CD14-positive monocyte (primary cell): ENCODE data around the gene CROCC. TPM values are rescaled to one million over a fixed set of nuclear protein-coding genes. Genes with fewer than 3 reads are reported as not detected.
"Not testable (repeated sequence)": the region's sequence is repeated elsewhere in the genome, so short reads cannot be mapped to it uniquely, and the experiment has no call there.

Source experiments
- DNase-seq, 3 donors: peaks; one replicate each; pipeline ENCODE4 v3.0.0-alpha.2; 2011 to 2022
- H2AFZ ChIP-seq: 2 replicates; pipeline ENCODE4 v1.6.0; 2012; ENCODE audit warnings: mild to moderate bottlenecking, low read depth, low read length, inconsistent platforms; ENCODE audit not compliant: insufficient read depth, poor library complexity, severe bottlenecking
- H3K27ac ChIP-seq, 2 donors: 1 replicate in 1 of 2; 2 replicates in 1 of 2; pipeline ENCODE4 v1.5.1; 2012 to 2013; ENCODE audit warnings: low read length in 2 of 2, control low read depth in 1 of 2, inconsistent platforms in 1 of 2, low read depth in 1 of 2, mild to moderate bottlenecking in 1 of 2
- H3K27me3 ChIP-seq, 2 donors: one replicate each; pipeline versions ENCODE4 v1.6.0 to v1.6.1; 2011 to 2013; ENCODE audit warnings: low read length in 2 of 2; ENCODE audit not compliant: control insufficient read depth in 2 of 2, insufficient read depth in 2 of 2
- H3K36me3 ChIP-seq, 2 donors: replicated peaks in 1 of 2; 1 replicate in 1 of 2; 2 replicates in 1 of 2; pipeline versions ENCODE4 v1.5.1 to v1.6.1; 2012 to 2013; ENCODE audit warnings: low read length in 2 of 2, control low read depth in 1 of 2, inconsistent platforms in 1 of 2, mild to moderate bottlenecking in 1 of 2; ENCODE audit not compliant: insufficient read depth in 2 of 2, control insufficient read depth in 1 of 2
- H3K4me1 ChIP-seq, 2 donors: 1 replicate in 1 of 2; 2 replicates in 1 of 2; pipeline versions ENCODE4 v1.5.1 to v1.6.1; 2012 to 2013; ENCODE audit warnings: low read length in 2 of 2, control low read depth in 1 of 2, inconsistent platforms in 1 of 2, mild to moderate bottlenecking in 1 of 2, moderate library complexity in 1 of 2; ENCODE audit not compliant: insufficient read depth in 2 of 2, control insufficient read depth in 1 of 2
- H3K4me2 ChIP-seq: replicated peaks from 2 replicates; pipeline ENCODE3; 2012; ENCODE audit warnings: low read length, moderate library complexity, mild to moderate bottlenecking; ENCODE audit not compliant: poor library complexity, severe bottlenecking; ENCODE audit errors: extremely low read depth
- H3K4me3 ChIP-seq, 3 experiments: fragments of 200-600 bp in 1 of 3; sonication (generic) in 1 of 3; replicated peaks in 1 of 3; 1 replicate in 2 of 3; 2 replicates in 1 of 3; pipeline ENCODE4 v1.5.1; 2011 to 2013; ENCODE audit warnings: low read length in 3 of 3, mild to moderate bottlenecking in 3 of 3, control low read depth in 2 of 3, low read depth in 2 of 3, inconsistent platforms in 1 of 3, moderate library complexity in 1 of 3
- H3K79me2 ChIP-seq: 2 replicates; pipeline ENCODE4 v1.6.0; 2012; ENCODE audit warnings: mild to moderate bottlenecking, control low read depth, inconsistent platforms, low read length, moderate library complexity; ENCODE audit not compliant: insufficient read depth
- H3K9ac ChIP-seq: 2 replicates; pipeline ENCODE4 v1.6.0; 2017; ENCODE audit warnings: low read length, mild to moderate bottlenecking; ENCODE audit not compliant: insufficient read depth, poor library complexity, severe bottlenecking
- H3K9me3 ChIP-seq, 2 donors: replicated peaks in 1 of 2; 1 replicate in 1 of 2; 2 replicates in 1 of 2; pipeline versions ENCODE4 v1.5.1 to v1.6.1; 2012 to 2013; ENCODE audit warnings: low read length in 2 of 2, control low read depth in 1 of 2; ENCODE audit not compliant: control insufficient read depth in 1 of 2, insufficient read depth in 1 of 2
- H4K20me1 ChIP-seq: 2 replicates; pipeline ENCODE4 v1.6.0; 2012; ENCODE audit warnings: mild to moderate bottlenecking, low read length, control low read depth, moderate library complexity; ENCODE audit not compliant: insufficient read depth
- H3K27ac Mint-ChIP-seq, 7 donors: one replicate each; pipeline ENCODE4 v1.8.0; 2020; ENCODE audit warnings: mild to moderate bottlenecking in 7 of 7, mixed read lengths in 7 of 7, moderate library complexity in 6 of 7, inconsistent platforms in 2 of 7
- H3K27me3 Mint-ChIP-seq, 3 donors: one replicate each; pipeline ENCODE4 v1.8.0; 2021 to 2022; ENCODE audit warnings: low read depth in 3 of 3, mild to moderate bottlenecking in 3 of 3, mixed read lengths in 3 of 3, moderate library complexity in 3 of 3, inconsistent platforms in 1 of 3
- H3K36me3 Mint-ChIP-seq, 2 donors: one replicate each; pipeline ENCODE4 v1.8.0; 2020; ENCODE audit warnings: mixed read lengths in 2 of 2, inconsistent platforms in 1 of 2, mild to moderate bottlenecking in 1 of 2
- H3K4me1 Mint-ChIP-seq: one replicate; pipeline ENCODE4 v1.8.0; 2020; ENCODE audit warnings: mild to moderate bottlenecking, mixed read lengths
- H3K4me3 Mint-ChIP-seq, 2 donors: one replicate each; pipeline ENCODE4 v1.8.0; 2020; ENCODE audit warnings: mild to moderate bottlenecking in 2 of 2, mixed read lengths in 2 of 2, moderate library complexity in 1 of 2
- H3K9me3 Mint-ChIP-seq, 7 donors: one replicate each; pipeline ENCODE4 v1.8.0; 2020 to 2022; ENCODE audit warnings: mixed read lengths in 7 of 7, mild to moderate bottlenecking in 6 of 7, moderate library complexity in 6 of 7, inconsistent platforms in 2 of 7
- WGBS: methylation state at CpG from one replicate; pipeline ENCODE4 v1.1.5; 2013; ENCODE audit warnings: missing lambda C conversion rate; ENCODE audit not compliant: insufficient coverage; 5-methylcytosine and 5-hydroxymethylcytosine counted together
- intact Hi-C, 2 donors: fragments of 100-400 bp; cut with micrococcal nuclease; formaldehyde crosslinking; loops; one replicate each; pipeline versions ENCODE4 v1.15.0 to v1.15.1; 2023
- polyA plus RNA-seq, 3 donors: library from polyadenylated mRNA; depleted of rRNA in 1 of 3; unstranded in 2 of 3; stranded (reverse) in 1 of 3; fragments of 300-500 nt in 2 of 3; fragments of >200 nt in 1 of 3; fragmentation: Illumina TruSeq in 2 of 3; gene quantifications; 1 replicate in 2 of 3; 2 replicates in 1 of 3; pipeline ENCODE4 v1.2.3, GENCODE V29; 2012 to 2021
- TF ChIP-seq, protein P1 (sequence below): fragments of 200-600 bp; IDR thresholded peaks from one replicate; pipeline ENCODE4 v1.8.0; 2022; ENCODE audit warnings: antibody characterized with exemption, mild to moderate bottlenecking

CROCC gene
- polyA plus RNA-seq, 3 donors = 0.21 to 46.1 (median 0.69) TPM

GRCh38 chr1:16961297-16962133, 39.8 kb downstream of the CROCC start:
- 91% methylated on average over 4 of the region's 14 CpGs for WGBS
- H3K27me3 Mint-ChIP-seq = peaks cover 0 to 6% (median 5%) of the 10 kb centered on the region in 3 donors
- H3K27ac ChIP-seq = no peak overlapping the region
- intact Hi-C loops = loop anchor here in 1 of 2 donors (5.0 kb wide), 1 partner anchor 86 kb away; no protein-coding TSS in a partner anchor
- peaks cover 7% of the 10 kb centered on the region for H3K4me1 Mint-ChIP-seq
- no peaks in the 10 kb centered on the region for H3K9me3 Mint-ChIP-seq
- H3K4me3 ChIP-seq = peak overlapping the region in 1 of 3 experiments; percentile 53
- H3K36me3 ChIP-seq = peaks cover 0 to 4% of the 10 kb centered on the region in 2 donors
- DNase-seq = no peak
- H3K9ac ChIP-seq = peak overlapping the region; percentile 32
- H3K4me2 ChIP-seq = peak overlapping the region; percentile 71
- H4K20me1 ChIP-seq = no peaks in the 10 kb centered on the region
- peaks cover 4 to 10% of the 10 kb centered on the region in 2 donors for H3K4me1 ChIP-seq
- H3K36me3 Mint-ChIP-seq = peaks cover 15% of the 10 kb centered on the region in 2 donors
- no peaks in the 10 kb centered on the region for H3K79me2 ChIP-seq
- peak overlapping the region; percentile 68 to 79 for H3K4me3 Mint-ChIP-seq
- TF ChIP-seq, protein P1, sequence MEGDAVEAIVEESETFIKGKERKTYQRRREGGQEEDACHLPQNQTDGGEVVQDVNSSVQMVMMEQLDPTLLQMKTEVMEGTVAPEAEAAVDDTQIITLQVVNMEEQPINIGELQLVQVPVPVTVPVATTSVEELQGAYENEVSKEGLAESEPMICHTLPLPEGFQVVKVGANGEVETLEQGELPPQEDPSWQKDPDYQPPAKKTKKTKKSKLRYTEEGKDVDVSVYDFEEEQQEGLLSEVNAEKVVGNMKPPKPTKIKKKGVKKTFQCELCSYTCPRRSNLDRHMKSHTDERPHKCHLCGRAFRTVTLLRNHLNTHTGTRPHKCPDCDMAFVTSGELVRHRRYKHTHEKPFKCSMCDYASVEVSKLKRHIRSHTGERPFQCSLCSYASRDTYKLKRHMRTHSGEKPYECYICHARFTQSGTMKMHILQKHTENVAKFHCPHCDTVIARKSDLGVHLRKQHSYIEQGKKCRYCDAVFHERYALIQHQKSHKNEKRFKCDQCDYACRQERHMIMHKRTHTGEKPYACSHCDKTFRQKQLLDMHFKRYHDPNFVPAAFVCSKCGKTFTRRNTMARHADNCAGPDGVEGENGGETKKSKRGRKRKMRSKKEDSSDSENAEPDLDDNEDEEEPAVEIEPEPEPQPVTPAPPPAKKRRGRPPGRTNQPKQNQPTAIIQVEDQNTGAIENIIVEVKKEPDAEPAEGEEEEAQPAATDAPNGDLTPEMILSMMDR = no peak
- H3K27me3 ChIP-seq = no peaks in the 10 kb centered on the region
- no peak overlapping the region for H3K27ac Mint-ChIP-seq
- no peaks in the 10 kb centered on the region for H3K9me3 ChIP-seq
- peak overlapping the region; percentile 53 for H2AFZ ChIP-seq

DNA sequence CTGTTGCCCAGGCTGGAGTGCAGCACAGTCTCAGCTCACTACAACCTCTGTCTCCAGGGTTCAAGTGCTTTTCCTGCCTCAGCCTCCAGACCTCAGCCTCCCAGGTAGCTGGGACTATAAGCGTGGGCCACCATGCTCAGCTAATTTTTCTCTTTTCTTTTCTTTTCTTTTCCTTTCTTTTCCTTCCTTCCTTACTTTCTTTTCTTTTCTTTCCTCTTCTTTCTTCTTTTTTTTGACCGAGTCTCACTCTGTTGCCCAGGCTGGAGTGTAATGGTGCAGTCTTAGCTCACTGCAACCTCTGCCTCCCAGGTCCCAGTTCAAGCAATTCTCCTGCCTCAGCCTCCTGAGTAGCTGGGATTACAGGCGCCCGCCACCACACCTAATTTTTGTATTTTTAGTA, 42.4 kb downstream of the CROCC start:
- intact Hi-C loops = loop anchor here in 1 of 2 donors (5.0 kb wide), 1 partner anchor 83 kb away; no protein-coding TSS in a partner anchor
- peaks cover 4 to 10% of the 10 kb centered on the region in 2 donors for H3K4me1 ChIP-seq
- not testable (repeated sequence) for H3K27me3 Mint-ChIP-seq, H3K4me3 Mint-ChIP-seq, H3K4me3 ChIP-seq, H3K36me3 ChIP-seq, H4K20me1 ChIP-seq, H2AFZ ChIP-seq, H3K9me3 ChIP-seq, H3K27ac Mint-ChIP-seq, H3K27me3 ChIP-seq, H3K9me3 Mint-ChIP-seq, H3K27ac ChIP-seq, H3K4me2 ChIP-seq, H3K79me2 ChIP-seq, DNase-seq, H3K4me1 Mint-ChIP-seq, H3K9ac ChIP-seq
- 100% methylated on average over 1 of the region's 4 CpGs for WGBS
- H3K36me3 Mint-ChIP-seq = peaks cover 15% of the 10 kb centered on the region in 2 donors
